Esophagus muscularis mucosa (tissue), 4 donors: ENCODE measurements around the gene LRRC56. TPM values are rescaled to one million over a fixed set of nuclear protein-coding genes. Genes with fewer than 3 reads are reported as not detected.

Source experiments
- DNase-seq: peaks from one replicate; pipeline ENCODE4 v3.0.0-alpha.2; 2017; ENCODE audit errors: extremely low spot score
- H3K27ac ChIP-seq, 4 donors: fragments of 200-600 bp; sonication (generic); replicated peaks in 1 of 4; 1 replicate in 3 of 4; 2 replicates in 1 of 4; pipeline ENCODE4 v1.5.1; 2016 to 2019; ENCODE audit warnings: mild to moderate bottlenecking in 1 of 4
- H3K27me3 ChIP-seq, 4 donors: fragments of 200-600 bp; sonication (generic); one replicate each; pipeline versions ENCODE4 v1.5.1 to v1.6.0; 2016 to 2019
- H3K36me3 ChIP-seq, 4 donors: fragments of 200-600 bp; sonication (generic); one replicate each; pipeline ENCODE4 v1.5.1; 2016 to 2019
- H3K4me1 ChIP-seq, 4 donors: fragments of 200-600 bp; sonication (generic); one replicate each; pipeline ENCODE4 v1.5.1; 2016 to 2019
- H3K4me3 ChIP-seq, 4 donors: fragments of 200-600 bp; sonication (generic); 1 replicate in 2 of 4; 2 replicates in 2 of 4; pipeline ENCODE4 v1.5.1; 2016 to 2019; ENCODE audit warnings: mild to moderate bottlenecking in 4 of 4, moderate library complexity in 1 of 4
- H3K9me3 ChIP-seq, 4 donors: fragments of 200-600 bp; sonication (generic); 1 replicate in 3 of 4; 2 replicates in 1 of 4; pipeline ENCODE4 v1.5.1; 2016 to 2019
- EP300 ChIP-seq: sonication (generic); formaldehyde crosslinking; IDR thresholded peaks from one replicate; pipeline ENCODE4 v1.6.1; 2017; ENCODE audit warnings: antibody characterized with exemption
- POLR2A ChIP-seq: fragments of 450-650 bp; IDR thresholded peaks from one replicate; pipeline ENCODE4 v1.6.1; 2017; ENCODE audit warnings: antibody characterized with exemption, moderate library complexity, mild to moderate bottlenecking, low read depth
- POLR2AphosphoS5 ChIP-seq, 2 donors: sonication (generic); formaldehyde crosslinking; IDR thresholded peaks; one replicate each; pipeline ENCODE4 v1.6.1; 2017; ENCODE audit warnings: antibody characterized with exemption in 2 of 2
- WGBS: methylation state at CpG from one replicate; pipeline ENCODE4 v1.1.5; 2018; 5-methylcytosine and 5-hydroxymethylcytosine counted together
- intact Hi-C: fragments of 100-400 bp; cut with DNase I; formaldehyde crosslinking; loops from one replicate; pipeline ENCODE4 v1.15.1; 2023
- total RNA-seq, 4 donors: library from RNA; depleted of rRNA; stranded (reverse); fragments of >200 nt; gene quantifications; one replicate each; pipeline versions ENCODE4 v1.1.0 to v1.2.1, GENCODE V29; 2016
- TF ChIP-seq, protein P1 (sequence below), 3 experiments: fragments of 200-600 bp in 2 of 3; fragments of 450-650 bp in 1 of 3; sonication (generic) in 2 of 3; IDR thresholded peaks; one replicate each; pipeline ENCODE4 v1.5.1; 2017 to 2019; ENCODE audit warnings: antibody characterized with exemption in 3 of 3, mild to moderate bottlenecking in 2 of 3, moderate library complexity in 1 of 3

The LRRC56 gene
- total RNA-seq, 4 donors from 2014 or later: 0.19 to 0.33 TPM; not detected in 2

DNA sequence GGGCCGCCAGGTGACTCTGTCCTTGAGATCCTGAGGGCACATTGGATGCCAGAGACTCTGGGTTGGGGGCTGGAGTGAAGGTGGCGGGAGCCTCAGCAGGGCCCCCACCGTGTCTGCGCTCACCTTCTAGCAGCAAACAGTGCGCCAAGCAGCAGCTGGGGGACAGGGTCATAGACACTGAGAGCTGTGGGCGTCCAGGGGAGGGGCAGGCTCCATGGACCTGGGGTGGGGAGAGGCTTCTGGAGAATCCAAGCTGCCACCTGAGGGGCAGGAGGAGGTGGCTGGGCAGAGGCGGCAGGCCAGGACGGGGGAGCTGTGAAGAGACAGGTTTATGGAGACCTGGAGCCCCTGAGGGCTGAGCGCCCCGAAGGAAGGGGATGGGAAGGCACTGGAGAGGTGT lies 47.0 kb downstream of the LRRC56 start:
- intact Hi-C loops: no loop called here
- WGBS: 94% methylated on average over 5 of the region's 10 CpGs
- H3K4me3 ChIP-seq: no peak overlapping the region

DNA sequence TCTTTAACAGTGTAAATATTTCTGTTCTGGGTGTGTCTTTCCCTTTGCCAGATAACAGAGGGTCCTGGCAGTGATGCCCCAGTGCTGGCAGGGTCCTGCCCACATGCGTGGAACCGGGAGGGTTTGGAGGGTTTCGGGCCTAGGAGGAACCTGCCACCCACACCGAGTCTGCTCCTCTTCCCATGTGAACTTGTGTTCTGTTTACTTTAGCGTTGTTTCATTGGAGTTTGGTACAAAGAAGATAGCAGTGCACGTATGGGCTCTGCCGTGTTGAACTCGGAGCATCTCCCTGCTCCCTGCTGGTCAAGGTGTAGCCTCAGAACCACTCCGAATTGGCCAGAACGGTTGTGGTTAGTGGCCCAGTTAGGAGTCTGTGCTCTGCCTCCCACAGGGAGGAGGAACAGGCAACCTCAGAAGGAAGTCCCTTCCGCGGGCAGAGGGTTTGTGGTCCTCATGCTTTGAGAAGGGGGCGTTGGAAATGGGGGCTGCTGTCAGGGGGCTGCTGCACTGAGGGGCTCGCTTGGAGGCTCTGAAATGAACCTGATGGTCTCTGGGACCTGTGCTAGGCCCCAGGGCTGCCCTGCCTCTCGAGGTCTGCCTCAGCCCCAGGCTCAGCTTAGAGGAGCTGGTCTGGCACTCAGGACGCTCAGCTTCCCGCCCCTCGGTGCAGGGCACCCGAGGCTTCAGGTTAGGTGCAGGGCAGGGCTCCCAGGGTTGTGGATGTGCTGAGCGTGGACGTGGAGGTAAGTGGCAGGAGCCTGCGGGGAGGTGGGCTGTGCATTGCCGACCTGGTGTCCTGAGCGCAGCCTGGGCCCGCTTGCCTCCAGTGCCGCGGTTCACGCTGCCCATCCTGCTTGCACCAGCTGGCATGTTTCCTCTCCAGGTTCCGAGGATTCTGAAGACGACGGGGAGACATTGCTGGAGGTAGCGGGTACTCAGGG lies 49.3 kb downstream of the LRRC56 start:
- Histone ChIP-seq H3K27me3 (no peaks in the 10 kb centered on the region), H3K4me1 (peaks cover 0 to 4% (median 2%) of the 10 kb centered on the region in 4 donors), H3K4me3 (no peak overlapping the region), H3K36me3 (peaks cover 62 to 94% (median 88%) of the 10 kb centered on the region in 4 donors), H3K9me3 (no peaks in the 10 kb centered on the region), H3K27ac (no peak overlapping the region)
- TF ChIP-seq, protein P1, sequence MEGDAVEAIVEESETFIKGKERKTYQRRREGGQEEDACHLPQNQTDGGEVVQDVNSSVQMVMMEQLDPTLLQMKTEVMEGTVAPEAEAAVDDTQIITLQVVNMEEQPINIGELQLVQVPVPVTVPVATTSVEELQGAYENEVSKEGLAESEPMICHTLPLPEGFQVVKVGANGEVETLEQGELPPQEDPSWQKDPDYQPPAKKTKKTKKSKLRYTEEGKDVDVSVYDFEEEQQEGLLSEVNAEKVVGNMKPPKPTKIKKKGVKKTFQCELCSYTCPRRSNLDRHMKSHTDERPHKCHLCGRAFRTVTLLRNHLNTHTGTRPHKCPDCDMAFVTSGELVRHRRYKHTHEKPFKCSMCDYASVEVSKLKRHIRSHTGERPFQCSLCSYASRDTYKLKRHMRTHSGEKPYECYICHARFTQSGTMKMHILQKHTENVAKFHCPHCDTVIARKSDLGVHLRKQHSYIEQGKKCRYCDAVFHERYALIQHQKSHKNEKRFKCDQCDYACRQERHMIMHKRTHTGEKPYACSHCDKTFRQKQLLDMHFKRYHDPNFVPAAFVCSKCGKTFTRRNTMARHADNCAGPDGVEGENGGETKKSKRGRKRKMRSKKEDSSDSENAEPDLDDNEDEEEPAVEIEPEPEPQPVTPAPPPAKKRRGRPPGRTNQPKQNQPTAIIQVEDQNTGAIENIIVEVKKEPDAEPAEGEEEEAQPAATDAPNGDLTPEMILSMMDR (IDR thresholded peaks at IDR 0.05): no peak
- intact Hi-C loops: no loop called here
- WGBS: 90% methylated on average over 31 of the region's 32 CpGs
- DNase-seq: no peak

More for the DNA sequence above, 47.0 kb downstream of the LRRC56 start:
- H3K9me3 ChIP-seq: no peaks in the 10 kb centered on the region
- H3K36me3 ChIP-seq: peaks cover 51 to 76% (median 65%) of the 10 kb centered on the region in 4 donors
- H3K27me3 ChIP-seq: no peaks in the 10 kb centered on the region
- no peak overlapping the region for H3K27ac ChIP-seq
- H3K4me1 ChIP-seq: peaks cover 15 to 26% (median 24%) of the 10 kb centered on the region in 4 donors
- no peak for DNase-seq
- TF ChIP-seq, protein P1 (IDR thresholded peaks at IDR 0.05): no peak
- TF ChIP-seq EP300 (no peak), POLR2AphosphoS5 (IDR thresholded peaks at IDR 0.05) (no peak), POLR2A (no peak)

DNA sequence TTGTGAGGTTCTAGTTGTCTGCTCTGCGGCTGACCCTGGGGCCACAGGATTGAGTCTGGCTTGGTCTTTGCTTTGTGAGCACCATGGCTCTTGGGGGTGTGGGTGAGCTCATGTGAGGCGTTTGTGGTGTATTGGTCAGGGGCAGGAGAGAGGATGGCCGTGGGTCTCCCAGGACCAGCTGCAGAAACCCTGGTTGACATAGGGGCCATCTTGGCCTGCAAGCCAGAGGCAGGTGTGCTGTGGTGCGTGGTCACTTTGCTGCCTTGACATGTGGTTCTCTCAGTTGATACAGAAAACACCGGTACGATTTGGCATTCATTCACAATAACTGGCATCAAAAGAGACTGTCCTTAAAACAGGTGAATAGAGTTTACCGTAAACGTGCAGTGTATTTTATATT lies 50.2 kb downstream of the LRRC56 start:
- TF ChIP-seq POLR2AphosphoS5 (IDR thresholded peaks at IDR 0.05) (no peak), EP300 (no peak), POLR2A (no peak)
- TF ChIP-seq, protein P1 (IDR thresholded peaks at IDR 0.05): no peak
- H3K4me3 ChIP-seq: no peak overlapping the region
- DNase-seq: no peak
- no peaks in the 10 kb centered on the region for H3K27me3 ChIP-seq
- no peaks in the 10 kb centered on the region for H3K9me3 ChIP-seq
- 83% methylated on average over 8 of the region's 8 CpGs for WGBS
- peaks cover 59 to 94% (median 86%) of the 10 kb centered on the region in 4 donors for H3K36me3 ChIP-seq
- intact Hi-C loops: no loop called here
- peaks cover 0 to 3% (median 0%) of the 10 kb centered on the region in 4 donors for H3K4me1 ChIP-seq
- no peak overlapping the region for H3K27ac ChIP-seq

DNA sequence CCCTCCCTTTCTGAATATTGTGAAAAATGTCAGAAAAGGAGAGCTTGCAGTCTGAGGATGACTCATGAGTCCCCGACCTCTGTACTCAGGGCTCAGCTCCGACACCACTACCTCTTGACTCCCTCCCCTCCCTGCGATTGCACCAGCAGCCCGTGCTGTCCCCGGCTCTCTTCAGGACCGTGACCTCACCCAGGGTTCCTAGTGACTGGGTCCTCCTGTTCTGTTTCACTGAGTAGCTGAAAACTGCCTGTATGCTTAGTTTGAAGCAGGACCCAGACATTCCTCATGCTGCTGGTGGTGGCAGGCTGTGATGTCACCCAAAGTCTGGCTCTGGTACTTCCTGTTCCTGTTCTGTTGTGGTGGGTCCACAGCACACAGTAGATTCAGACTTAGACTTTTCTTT lies 50.7 kb downstream of the LRRC56 start:
- no peak overlapping the region for H3K4me3 ChIP-seq
- intact Hi-C loops: no loop called here
- no peaks in the 10 kb centered on the region for H3K27me3 ChIP-seq
- peaks cover 59 to 94% (median 86%) of the 10 kb centered on the region in 4 donors for H3K36me3 ChIP-seq
- no peaks in the 10 kb centered on the region for H3K9me3 ChIP-seq
- WGBS: 59% methylated on average over 6 of the region's 6 CpGs
- no peak for TF ChIP-seq EP300
- TF ChIP-seq, protein P1 (IDR thresholded peaks at IDR 0.05): no peak
- no peak for TF ChIP-seq POLR2A
- no peak for TF ChIP-seq POLR2AphosphoS5 (IDR thresholded peaks at IDR 0.05)
- no peak overlapping the region for H3K27ac ChIP-seq
- H3K4me1 ChIP-seq: peaks cover 0 to 3% (median 0%) of the 10 kb centered on the region in 4 donors
- DNase-seq: no peak
